ENCODE measurements around the gene TSPAN4. TPM values are rescaled to one million over a fixed set of nuclear protein-coding genes. Genes with fewer than 3 reads are reported as not detected.

The TSPAN4 gene
- total RNA-seq, 1 donor from 2014 or later: 175 TPM

- Mint-ChIP-seq H3K4me1 (ENCODE audit: unreplicated experiment) (peaks cover 21% of the 10 kb centered on the region), H3K9me3 (ENCODE audit: unreplicated experiment) (no peaks in the 10 kb centered on the region), H3K4me3 (ENCODE audit: unreplicated experiment) (no peak overlapping the region), H3K36me3 (ENCODE audit: unreplicated experiment) (peaks cover 7% of the 10 kb centered on the region), H3K27ac (ENCODE audit: unreplicated experiment) (no peak overlapping the region), H3K27me3 (ENCODE audit: unreplicated experiment) (no peaks in the 10 kb centered on the region)
- no peak for DNase-seq (ENCODE audit: extremely low spot score, unreplicated experiment)
- TF ChIP-seq CTCF (IDR thresholded peaks at IDR 0.05): no peak
These were observed 26.2 kb upstream of the TSPAN4 start for GRCh38 chr11:816433-816779.

- Mint-ChIP-seq H3K4me3 (ENCODE audit: unreplicated experiment) (peak within 1 kb of the TSS; percentile 83), H3K9me3 (ENCODE audit: unreplicated experiment) (no peaks in the 10 kb centered on the region), H3K27ac (ENCODE audit: unreplicated experiment) (peak within 1 kb of the TSS; percentile 44), H3K4me1 (ENCODE audit: unreplicated experiment) (peaks cover 25% of the 10 kb centered on the region), H3K27me3 (ENCODE audit: unreplicated experiment) (no peaks in the 10 kb centered on the region), H3K36me3 (ENCODE audit: unreplicated experiment) (peaks cover 6% of the 10 kb centered on the region)
- no peak for DNase-seq (ENCODE audit: extremely low spot score, unreplicated experiment)
- TF ChIP-seq CTCF (IDR thresholded peaks at IDR 0.05): no peak
These were observed 24.1 kb upstream of the TSPAN4 start, which contains the start of gene PNPLA2 for GRCh38 chr11:818396-819128. PNPLA2 (plus strand) TSS chr11:818914; CDS start chr11:819719, 805 bp downstream.

GRCh38 chr11:819129-819931, 23.3 kb upstream of the TSPAN4 start:
- Mint-ChIP-seq H3K27ac (ENCODE audit: unreplicated experiment) (peak overlapping the region; percentile 44), H3K4me3 (ENCODE audit: unreplicated experiment) (peak overlapping the region; percentile 83), H3K4me1 (ENCODE audit: unreplicated experiment) (peaks cover 25% of the 10 kb centered on the region), H3K36me3 (ENCODE audit: unreplicated experiment) (peaks cover 4% of the 10 kb centered on the region), H3K27me3 (ENCODE audit: unreplicated experiment) (no peaks in the 10 kb centered on the region), H3K9me3 (ENCODE audit: unreplicated experiment) (no peaks in the 10 kb centered on the region)
- peak; percentile 95 for DNase-seq (ENCODE audit: extremely low spot score, unreplicated experiment)
- no peak for TF ChIP-seq CTCF (IDR thresholded peaks at IDR 0.05)

GRCh38 chr11:819943-820649, 22.6 kb upstream of the TSPAN4 start:
- no peaks in the 10 kb centered on the region for H3K27me3 Mint-ChIP-seq (ENCODE audit: unreplicated experiment)
- peaks cover 8% of the 10 kb centered on the region for H3K36me3 Mint-ChIP-seq (ENCODE audit: unreplicated experiment)
- peak overlapping the region; percentile 71 for H3K27ac Mint-ChIP-seq (ENCODE audit: unreplicated experiment)
- DNase-seq (ENCODE audit: extremely low spot score, unreplicated experiment): no peak
- TF ChIP-seq CTCF (IDR thresholded peaks at IDR 0.05): no peak
- peaks cover 25% of the 10 kb centered on the region for H3K4me1 Mint-ChIP-seq (ENCODE audit: unreplicated experiment)
- no peaks in the 10 kb centered on the region for H3K9me3 Mint-ChIP-seq (ENCODE audit: unreplicated experiment)
- H3K4me3 Mint-ChIP-seq (ENCODE audit: unreplicated experiment): peak overlapping the region; percentile 83
